GM19455 (cell line): Measurements from ENCODE around the gene KRT72.

Experiments used
- ATAC-seq: cut with Tn5 transposase; IDR thresholded peaks from one replicate; pipeline ENCODE4 v1.9.1; 2021; ENCODE audit not compliant: unreplicated experiment

Gene KRT72

GRCh38 chr12:52600941-52601481 lies at the start of gene KRT72:
KRT72 (minus strand) TSS chr12:52601463; CDS start chr12:52601452, 11 bp downstream.
- no peak for ATAC-seq

GRCh38 chr12:52650520-52651081 lies 49.3 kb upstream of the KRT72 start:
- no peak for ATAC-seq

GRCh38 chr12:52649066-52649465 lies 47.8 kb upstream of the KRT72 start:
- ATAC-seq: no peak

GRCh38 chr12:52648012-52648550 lies 46.8 kb upstream of the KRT72 start:
- ATAC-seq: no peak

GRCh38 chr12:52647601-52648000 lies 46.3 kb upstream of the KRT72 start:
- ATAC-seq: no peak

- no peak for ATAC-seq
Observed at GRCh38 chr12:52646613-52647012, 45.4 kb upstream of the KRT72 start.

GRCh38 chr12:52645982-52646381 lies 44.7 kb upstream of the KRT72 start:
- no peak for ATAC-seq

- no peak for ATAC-seq
Observed at GRCh38 chr12:52645120-52645761, 44.0 kb upstream of the KRT72 start.

GRCh38 chr12:52644078-52644415 lies 42.8 kb upstream of the KRT72 start:
- ATAC-seq: no peak

GRCh38 chr12:52643233-52644077 lies 42.2 kb upstream of the KRT72 start:
- ATAC-seq: no peak

GRCh38 chr12:52641468-52641867 lies 40.2 kb upstream of the KRT72 start:
- ATAC-seq: no peak

- no peak for ATAC-seq
Observed at GRCh38 chr12:52637299-52637698, 36.0 kb upstream of the KRT72 start.

- ATAC-seq: no peak
Observed at GRCh38 chr12:52636592-52637258, 35.5 kb upstream of the KRT72 start.

- ATAC-seq: no peak
Observed at GRCh38 chr12:52636189-52636588, 34.9 kb upstream of the KRT72 start.

GRCh38 chr12:52634266-52635056 lies 33.2 kb upstream of the KRT72 start:
- ATAC-seq: no peak

GRCh38 chr12:52633383-52633782 lies 32.1 kb upstream of the KRT72 start:
- no peak for ATAC-seq

- no peak for ATAC-seq
Observed at GRCh38 chr12:52632656-52633055, 31.4 kb upstream of the KRT72 start.

GRCh38 chr12:52631676-52632459 lies 30.6 kb upstream of the KRT72 start:
- no peak for ATAC-seq

- ATAC-seq: no peak
Observed at GRCh38 chr12:52631264-52631663, 30.0 kb upstream of the KRT72 start.
